GM21528 (cell line): ENCODE results near the gene NUBP1.

Source experiments
- ATAC-seq: cut with Tn5 transposase; IDR thresholded peaks from one replicate; pipeline ENCODE4 v1.9.1; 2021; ENCODE audit warnings: mild to moderate bottlenecking, moderate library complexity; ENCODE audit not compliant: unreplicated experiment, low FRiP score

NUBP1 gene

GRCh38 chr16:10791048-10791447, 47.4 kb downstream of the NUBP1 start:
- ATAC-seq: no peak

- no peak for ATAC-seq
These were observed 56.1 kb downstream of the NUBP1 start for GRCh38 chr16:10799736-10800135.

- no peak for ATAC-seq
These were observed 61.7 kb downstream of the NUBP1 start for GRCh38 chr16:10805334-10805733.

GRCh38 chr16:10806698-10807097, 63.1 kb downstream of the NUBP1 start:
- no peak for ATAC-seq

- no peak for ATAC-seq
These were observed 64.6 kb downstream of the NUBP1 start for GRCh38 chr16:10808218-10808617.

GRCh38 chr16:10808850-10809249, 65.2 kb downstream of the NUBP1 start:
- ATAC-seq: no peak

- ATAC-seq: no peak
These were observed 66.1 kb downstream of the NUBP1 start for GRCh38 chr16:10809706-10810105.

- peak; percentile 75 for ATAC-seq
These were observed 68.9 kb downstream of the NUBP1 start for GRCh38 chr16:10812312-10813098.

GRCh38 chr16:10813099-10813455, 69.4 kb downstream of the NUBP1 start:
- no peak for ATAC-seq

GRCh38 chr16:10817514-10817913, 73.9 kb downstream of the NUBP1 start:
- ATAC-seq: no peak

- no peak for ATAC-seq
These were observed 74.6 kb downstream of the NUBP1 start, which contains the start of gene TVP23A for GRCh38 chr16:10817963-10818941. TSS of gene TVP23A (minus strand) at chr16:10818794. CDS start at chr16:10818493, 301 bp downstream.
